B cell (primary cell): ENCODE data around the gene OTULINL. TPM values are rescaled to one million over a fixed set of nuclear protein-coding genes. Genes with fewer than 3 reads are reported as not detected.
A peak's percentile ranks its signal among the peaks of the same experiment; 100 is the strongest.

Experiments
- ATAC-seq: fragments of 200-7000 bp; cut with Tn5 transposase; one replicate; pipeline ENCODE4 v1.10.0; 2021; ENCODE audit warnings: low read depth, mild to moderate bottlenecking, moderate number of reproducible peaks, moderate library complexity
- CTCF ChIA-PET: fragments of 350-600 bp; sonication (Branson Sonifier 250); formaldehyde crosslinking; loops from one replicate; lab custom pipeline; 2021; ENCODE audit warnings: antibody characterized with exemption, inconsistent platforms; lab: Charles Lee
- POLR2A ChIA-PET: fragments of 350-600 bp; sonication (Branson Sonifier 250); formaldehyde crosslinking; loops from one replicate; lab custom pipeline; 2021; ENCODE audit warnings: antibody characterized with exemption; lab: Charles Lee
- DNase-seq: peaks from one replicate; pipeline ENCODE4 v3.0.0; 2013
- H2AFZ ChIP-seq: 2 replicates; pipeline ENCODE4 v1.6.1; 2012; ENCODE audit warnings: mild to moderate bottlenecking, low read depth, low read length; ENCODE audit not compliant: insufficient read depth, poor library complexity, severe bottlenecking
- H3K27ac ChIP-seq, 2 donors: 1 replicate in 1 of 2; 2 replicates in 1 of 2; pipeline ENCODE4 v1.5.1; 2012 to 2013; ENCODE audit warnings: low read length in 2 of 2, mild to moderate bottlenecking in 2 of 2, moderate library complexity in 1 of 2
- H3K27me3 ChIP-seq, 4 experiments: fragments of 200-600 bp in 1 of 4; sonication (generic) in 1 of 4; replicated peaks in 1 of 4; 1 replicate in 2 of 4; 2 replicates in 2 of 4; pipeline versions ENCODE4 v1.6.1 to v1.7.0; 2013 to 2016; ENCODE audit warnings: low read length in 3 of 4, mild to moderate bottlenecking in 2 of 4, mixed read lengths in 1 of 4, moderate library complexity in 1 of 4; ENCODE audit not compliant: insufficient read depth in 4 of 4, control insufficient read depth in 3 of 4; ENCODE audit errors: control extremely low read depth in 1 of 4
- H3K36me3 ChIP-seq, 2 experiments: replicated peaks in 1 of 2; 1 replicate in 1 of 2; 2 replicates in 1 of 2; pipeline versions ENCODE4 v1.6.1 to v1.7.1; 2013; ENCODE audit warnings: low read length in 1 of 2; ENCODE audit not compliant: insufficient read depth in 2 of 2, control insufficient read depth in 1 of 2; ENCODE audit errors: control extremely low read depth in 1 of 2, extremely low read depth in 1 of 2
- H3K4me1 ChIP-seq, 2 donors: fragments of 200-600 bp in 1 of 2; sonication (generic) in 1 of 2; 1 replicate in 1 of 2; 2 replicates in 1 of 2; pipeline versions ENCODE4 v1.5.1 to v1.6.1; 2013 to 2017; ENCODE audit warnings: low read length in 2 of 2; ENCODE audit not compliant: control insufficient read depth in 2 of 2, insufficient read depth in 2 of 2
- H3K4me2 ChIP-seq: replicated peaks from 2 replicates; pipeline ENCODE3; 2012; ENCODE audit warnings: mild to moderate bottlenecking, low read depth, low read length; ENCODE audit not compliant: poor library complexity, severe bottlenecking
- H3K4me3 ChIP-seq, 5 experiments: fragments of 200-600 bp in 1 of 5; sonication (generic) in 1 of 5; 1 replicate in 3 of 5; 2 replicates in 2 of 5; pipeline versions ENCODE4 v1.5.1 to v1.7.0; 2011 to 2016; ENCODE audit warnings: low read length in 4 of 5, mild to moderate bottlenecking in 4 of 5, low read depth in 2 of 5, control low read depth in 1 of 5, moderate library complexity in 1 of 5; ENCODE audit not compliant: insufficient read depth in 1 of 5; ENCODE audit errors: control extremely low read depth in 1 of 5, extremely low read depth in 1 of 5
- H3K79me2 ChIP-seq: fragments of 200-600 bp; sonication (generic); one replicate; pipeline ENCODE4 v1.6.0; 2016; ENCODE audit warnings: low read length; ENCODE audit not compliant: control insufficient read depth, insufficient read depth
- H3K9ac ChIP-seq: fragments of 200-600 bp; sonication (generic); 2 replicates; pipeline ENCODE4 v1.6.1; 2017; ENCODE audit warnings: mild to moderate bottlenecking, low read length, moderate library complexity
- H3K9me3 ChIP-seq, 3 donors: one replicate each; pipeline versions ENCODE4 v1.6.1 to v1.7.1; 2013; ENCODE audit warnings: low read length in 2 of 3; ENCODE audit not compliant: control insufficient read depth in 2 of 3, insufficient read depth in 1 of 3; ENCODE audit errors: control extremely low read depth in 1 of 3
- H4K20me1 ChIP-seq: 2 replicates; pipeline ENCODE4 v1.6.0; 2012; ENCODE audit warnings: mild to moderate bottlenecking, low read length; ENCODE audit not compliant: insufficient read depth, control insufficient read depth, poor library complexity, severe bottlenecking
- H3K27ac Mint-ChIP-seq: one replicate; pipeline ENCODE4 v1.8.0; 2021; ENCODE audit warnings: mixed read lengths
- H3K27me3 Mint-ChIP-seq: one replicate; pipeline ENCODE4 v1.8.0; 2021; ENCODE audit warnings: mixed read lengths
- H3K4me1 Mint-ChIP-seq: one replicate; pipeline ENCODE4 v1.8.0; 2021; ENCODE audit warnings: mixed read lengths
- H3K4me3 Mint-ChIP-seq: one replicate; pipeline ENCODE4 v1.8.0; 2021; ENCODE audit warnings: mixed read lengths
- H3K9me3 Mint-ChIP-seq: one replicate; pipeline ENCODE4 v1.8.0; 2022; ENCODE audit warnings: mixed read lengths; ENCODE audit not compliant: insufficient read depth
- EZH2 ChIP-seq: IDR thresholded peaks from 2 replicates; pipeline ENCODE4 v1.6.1; 2012; ENCODE audit warnings: borderline replicate concordance, low read depth, mild to moderate bottlenecking, moderate library complexity, low read length; ENCODE audit not compliant: insufficient read depth, poor library complexity, severe bottlenecking
- WGBS: methylation state at CpG from one replicate; pipeline ENCODE4 v1.1.5; 2013; ENCODE audit warnings: missing lambda C conversion rate; ENCODE audit not compliant: insufficient coverage; 5-methylcytosine and 5-hydroxymethylcytosine counted together
- intact Hi-C: fragments of 100-400 bp; cut with micrococcal nuclease; formaldehyde crosslinking; loops from one replicate; pipeline ENCODE4 v1.10.0; 2022
- polyA plus RNA-seq: library from polyadenylated mRNA; depleted of rRNA; stranded (reverse); fragments of >200 nt; gene quantifications from 2 replicates; pipeline ENCODE4 v1.2.3, GENCODE V29; 2012
- total RNA-seq, 2 donors: library from RNA; stranded (reverse); fragments of 120-200 nt in 1 of 2; gene quantifications; 1 replicate in 1 of 2; 2 replicates in 1 of 2; pipeline versions ENCODE4 v1.2.3 to v1.2.4, GENCODE V29; 2013 to 2022
- TF ChIP-seq, protein P1 (sequence below): fragments of 200-600 bp; IDR thresholded peaks from one replicate; pipeline ENCODE4 v1.8.0; 2022; ENCODE audit warnings: antibody characterized with exemption, mild to moderate bottlenecking

OTULINL gene
- total and polyA plus RNA-seq, 2 donors (not counting 1 experiment from before 2014, with no cell fraction given): 0.33 to 0.81 TPM

DNA sequence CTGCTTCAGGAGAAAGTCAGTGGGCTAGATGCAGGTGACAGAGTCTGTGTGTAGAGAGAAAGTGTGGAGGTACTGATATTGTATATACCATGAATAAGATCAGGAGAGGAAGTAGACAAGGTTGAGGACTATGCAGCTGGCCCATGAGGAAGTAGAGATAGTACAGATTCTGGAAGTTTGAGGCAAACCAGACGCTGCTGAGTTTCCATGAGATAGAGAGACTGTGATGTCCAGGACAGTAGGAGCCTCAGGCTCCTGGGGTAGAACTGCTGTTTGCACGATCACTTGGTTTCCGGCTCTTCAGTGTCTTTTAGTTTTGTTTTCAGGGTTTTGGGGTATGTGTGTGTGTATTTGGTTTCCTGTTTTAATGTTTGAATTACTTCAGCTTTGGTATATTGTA, 13.6 kb downstream of the OTULINL start:
- Mint-ChIP-seq H3K27ac (no peak overlapping the region), H3K4me3 (peak overlapping the region; percentile 16), H3K27me3 (no peaks in the 10 kb centered on the region), H3K9me3 (no peaks in the 10 kb centered on the region), H3K4me1 (peaks cover 41% of the 10 kb centered on the region)
- peak; percentile 39 for ATAC-seq
- 0% methylated on average over 2 of the region's 3 CpGs for WGBS
- H3K4me2 ChIP-seq: peak overlapping the region; percentile 59
- CTCF ChIA-PET: no interaction called here
- H3K9me3 ChIP-seq: no peaks in the 10 kb centered on the region
- intact Hi-C loops: no loop called here
- H4K20me1 ChIP-seq: no peaks in the 10 kb centered on the region
- peak overlapping the region in 2 of 5 experiments; percentile 9 to 12 for H3K4me3 ChIP-seq
- H3K27me3 ChIP-seq: no peaks in the 10 kb centered on the region
- no peak for TF ChIP-seq EZH2
- TF ChIP-seq, protein P1, sequence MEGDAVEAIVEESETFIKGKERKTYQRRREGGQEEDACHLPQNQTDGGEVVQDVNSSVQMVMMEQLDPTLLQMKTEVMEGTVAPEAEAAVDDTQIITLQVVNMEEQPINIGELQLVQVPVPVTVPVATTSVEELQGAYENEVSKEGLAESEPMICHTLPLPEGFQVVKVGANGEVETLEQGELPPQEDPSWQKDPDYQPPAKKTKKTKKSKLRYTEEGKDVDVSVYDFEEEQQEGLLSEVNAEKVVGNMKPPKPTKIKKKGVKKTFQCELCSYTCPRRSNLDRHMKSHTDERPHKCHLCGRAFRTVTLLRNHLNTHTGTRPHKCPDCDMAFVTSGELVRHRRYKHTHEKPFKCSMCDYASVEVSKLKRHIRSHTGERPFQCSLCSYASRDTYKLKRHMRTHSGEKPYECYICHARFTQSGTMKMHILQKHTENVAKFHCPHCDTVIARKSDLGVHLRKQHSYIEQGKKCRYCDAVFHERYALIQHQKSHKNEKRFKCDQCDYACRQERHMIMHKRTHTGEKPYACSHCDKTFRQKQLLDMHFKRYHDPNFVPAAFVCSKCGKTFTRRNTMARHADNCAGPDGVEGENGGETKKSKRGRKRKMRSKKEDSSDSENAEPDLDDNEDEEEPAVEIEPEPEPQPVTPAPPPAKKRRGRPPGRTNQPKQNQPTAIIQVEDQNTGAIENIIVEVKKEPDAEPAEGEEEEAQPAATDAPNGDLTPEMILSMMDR: no peak
- peak; percentile 40 for DNase-seq
- H3K36me3 ChIP-seq: no peaks in the 10 kb centered on the region
- peaks cover 30 to 34% of the 10 kb centered on the region in 2 donors for H3K4me1 ChIP-seq
- H3K9ac ChIP-seq: peak overlapping the region; percentile 28
- peak overlapping the region; percentile 48 for H2AFZ ChIP-seq
- POLR2A ChIA-PET: interaction anchor here (0.6 kb wide), 1 partner anchor 13 kb away, joined by 11 read pairs; no protein-coding TSS in a partner anchor
- no peaks in the 10 kb centered on the region for H3K79me2 ChIP-seq
- no peak overlapping the region for H3K27ac ChIP-seq

DNA sequence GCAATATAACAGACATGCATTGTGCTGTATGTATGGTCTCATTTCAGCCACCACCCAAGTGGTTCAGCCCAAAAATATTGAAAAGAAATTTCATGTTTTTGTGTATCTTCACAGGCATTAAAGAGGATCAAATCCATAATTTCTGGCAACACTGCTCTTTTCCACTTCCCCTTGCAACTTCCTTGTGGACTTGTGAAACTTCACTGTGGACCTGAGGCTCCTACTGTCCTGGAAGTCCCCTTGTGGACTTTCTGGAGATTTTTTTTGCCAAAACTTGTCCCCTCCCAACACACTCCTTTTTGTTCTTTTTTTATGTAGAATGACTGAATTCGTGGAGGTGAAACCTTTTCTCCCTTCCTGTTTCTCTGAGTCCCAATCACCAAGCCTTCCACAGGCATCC, 14.3 kb downstream of the OTULINL start:
- Histone ChIP-seq H3K4me3 (no peak overlapping the region), H3K4me1 (peaks cover 26 to 28% of the 10 kb centered on the region in 2 donors), H2AFZ (no peak overlapping the region), H3K9ac (no peak overlapping the region), H3K36me3 (no peaks in the 10 kb centered on the region), H3K79me2 (no peaks in the 10 kb centered on the region), H3K9me3 (no peaks in the 10 kb centered on the region), H4K20me1 (no peaks in the 10 kb centered on the region), H3K27ac (no peak overlapping the region), H3K27me3 (no peaks in the 10 kb centered on the region), H3K4me2 (peak overlapping the region; percentile 59)
- ChIA-PET CTCF (no interaction called here), POLR2A (interaction anchor here (0.6 kb wide), 1 partner anchor 13 kb away, joined by 11 read pairs; no protein-coding TSS in a partner anchor)
- Mint-ChIP-seq H3K27ac (no peak overlapping the region), H3K27me3 (no peaks in the 10 kb centered on the region), H3K4me3 (no peak overlapping the region), H3K9me3 (no peaks in the 10 kb centered on the region), H3K4me1 (peaks cover 34% of the 10 kb centered on the region)
- ATAC-seq (no peak), DNase-seq (no peak)
- TF ChIP-seq, protein P1: no peak
- no peak for TF ChIP-seq EZH2
- intact Hi-C loops: no loop called here
- no CpG with 5 or more reads among the region's 1 CpG for WGBS
